SK-N-SH treated with all-trans-retinoic acid at 6 μM for 48 hours (cell line): ENCODE data around the gene ZNF660.

ENCODE experiments used
- ATAC-seq: fragments of 200-7000 bp; cut with Tn5 transposase; 3 replicates; pipeline ENCODE4 v1.9.1; 2020; ENCODE audit warnings: mild to moderate bottlenecking, moderate library complexity
- ARNTL ChIP-seq: fragments of 450-650 bp; formaldehyde crosslinking; IDR thresholded peaks from 2 replicates; pipeline ENCODE4 v1.5.0; 2020; ENCODE audit warnings: low read depth, mild to moderate bottlenecking, moderate library complexity, borderline replicate concordance
- BACH2 ChIP-seq: fragments of 250-450 bp; sonication (Bioruptor Pico); IDR thresholded peaks from 2 replicates; pipeline ENCODE4 v1.9.0; 2021; ENCODE audit warnings: mild to moderate bottlenecking, borderline replicate concordance
- CREB5 ChIP-seq: fragments of 250-450 bp; sonication (Bioruptor Pico); IDR thresholded peaks from 2 replicates; pipeline ENCODE4 v1.5.1; 2020; ENCODE audit warnings: low read depth, mild to moderate bottlenecking, moderate library complexity
- ESRRG ChIP-seq: fragments of 250-450 bp; sonication (Bioruptor Pico); IDR thresholded peaks from 2 replicates; pipeline ENCODE4 v1.6.1; 2021; ENCODE audit warnings: mild to moderate bottlenecking
- GLIS3 ChIP-seq: fragments of 250-450 bp; sonication (Bioruptor Pico); IDR thresholded peaks from 2 replicates; pipeline ENCODE4 v1.5.0; 2020; ENCODE audit warnings: mild to moderate bottlenecking, moderate library complexity
- ISL1 ChIP-seq: fragments of 250-450 bp; sonication (Bioruptor Pico); IDR thresholded peaks from 2 replicates; pipeline ENCODE4 v2.1.2; 2022; ENCODE audit warnings: mild to moderate bottlenecking, moderate library complexity
- OSR1 ChIP-seq: fragments of 250-450 bp; sonication (Bioruptor Pico); IDR thresholded peaks from 2 replicates; pipeline ENCODE4 v1.8.0; 2022; ENCODE audit warnings: moderate library complexity, mild to moderate bottlenecking, inconsistent platforms
- POU6F1 ChIP-seq: fragments of 250-450 bp; sonication (Bioruptor Pico); IDR thresholded peaks from 2 replicates; pipeline ENCODE4 v1.8.0; 2021; ENCODE audit warnings: low read depth, mild to moderate bottlenecking, moderate library complexity, borderline replicate concordance
- PPARA ChIP-seq: fragments of 250-450 bp; sonication (Bioruptor Pico); IDR thresholded peaks from 2 replicates; pipeline ENCODE4 v1.5.0; 2020; ENCODE audit warnings: mild to moderate bottlenecking, borderline replicate concordance
- RARB ChIP-seq: fragments of 250-450 bp; sonication (Bioruptor Pico); IDR thresholded peaks from 2 replicates; pipeline ENCODE4 v1.8.0; 2021; ENCODE audit warnings: mild to moderate bottlenecking, moderate library complexity
- SNAI2 ChIP-seq: fragments of 250-450 bp; sonication (Bioruptor Pico); IDR thresholded peaks from 2 replicates; pipeline ENCODE4 v1.5.0; 2020; ENCODE audit warnings: mild to moderate bottlenecking, moderate library complexity
- TCF4 ChIP-seq: fragments of 250-450 bp; sonication (Bioruptor Pico); IDR thresholded peaks from 2 replicates; pipeline ENCODE4 v1.8.0; 2021; ENCODE audit warnings: mild to moderate bottlenecking, moderate library complexity, borderline replicate concordance
- TOX ChIP-seq: fragments of 250-450 bp; sonication (Bioruptor Pico); IDR thresholded peaks from 2 replicates; pipeline ENCODE4 v1.8.0; 2021; ENCODE audit warnings: mild to moderate bottlenecking, moderate library complexity, borderline replicate concordance
- TSHZ2 ChIP-seq: fragments of 250-450 bp; sonication (Bioruptor Pico); IDR thresholded peaks from 2 replicates; pipeline ENCODE4 v1.5.0; 2020; ENCODE audit warnings: mild to moderate bottlenecking, moderate library complexity
- ZC3H10 ChIP-seq: fragments of 250-450 bp; sonication (Bioruptor Pico); IDR thresholded peaks from 2 replicates; pipeline ENCODE4 v1.5.1; 2021; ENCODE audit warnings: mild to moderate bottlenecking, moderate library complexity
- ZFP3 ChIP-seq: fragments of 250-450 bp; sonication (Bioruptor Pico); IDR thresholded peaks from 2 replicates; pipeline ENCODE4 v1.5.0; 2020; ENCODE audit warnings: mild to moderate bottlenecking, moderate library complexity
- ZNF565 ChIP-seq: fragments of 450-650 bp; formaldehyde crosslinking; conservative IDR thresholded peaks from 2 replicates; pipeline ENCODE4 v1.5.0; 2020; ENCODE audit warnings: low read depth, mild to moderate bottlenecking, moderate library complexity
- ZNF70 ChIP-seq: fragments of 450-650 bp; formaldehyde crosslinking; IDR thresholded peaks from 2 replicates; pipeline ENCODE4 v1.5.0; 2020; ENCODE audit warnings: mild to moderate bottlenecking, moderate library complexity
- ZNF8 ChIP-seq: fragments of 450-650 bp; formaldehyde crosslinking; IDR thresholded peaks from 2 replicates; pipeline ENCODE4 v1.5.0; 2020; ENCODE audit warnings: mild to moderate bottlenecking, moderate library complexity
- TF ChIP-seq, protein P1 (sequence below): fragments of 250-450 bp; sonication (Bioruptor Pico); IDR thresholded peaks from 2 replicates; pipeline ENCODE4 v1.8.0; 2020; ENCODE audit warnings: mild to moderate bottlenecking, moderate library complexity, borderline replicate concordance
- TF ChIP-seq, protein P2 (sequence below): fragments of 250-450 bp; sonication (Bioruptor Pico); IDR thresholded peaks from 2 replicates; pipeline ENCODE4 v1.5.1; 2021; ENCODE audit warnings: mild to moderate bottlenecking, moderate library complexity

The ZNF660 gene

DNA sequence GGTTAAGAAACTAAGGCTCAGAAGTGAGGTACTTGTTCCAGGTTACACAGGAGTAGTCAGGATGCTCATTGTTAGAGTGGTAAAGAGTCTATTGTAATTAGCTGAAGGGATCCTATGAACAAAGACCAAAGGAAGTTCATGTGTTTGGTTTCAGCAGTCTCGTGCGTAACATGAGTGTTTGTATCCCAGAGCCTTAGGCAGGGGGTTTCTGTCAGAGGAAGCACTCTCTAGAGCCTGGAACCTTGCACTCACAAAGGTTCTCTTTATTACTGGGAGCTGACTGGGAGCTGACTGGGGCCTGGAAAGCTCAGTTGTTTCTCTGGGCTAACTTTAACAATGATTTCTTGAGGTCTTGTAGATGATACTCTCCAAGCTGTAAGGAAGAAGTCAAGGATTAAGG is 44.0 kb downstream of the ZNF660 start:
- TF ChIP-seq GLIS3 (CRISPR knock-in tag), result no peak
- no peak for ATAC-seq

DNA sequence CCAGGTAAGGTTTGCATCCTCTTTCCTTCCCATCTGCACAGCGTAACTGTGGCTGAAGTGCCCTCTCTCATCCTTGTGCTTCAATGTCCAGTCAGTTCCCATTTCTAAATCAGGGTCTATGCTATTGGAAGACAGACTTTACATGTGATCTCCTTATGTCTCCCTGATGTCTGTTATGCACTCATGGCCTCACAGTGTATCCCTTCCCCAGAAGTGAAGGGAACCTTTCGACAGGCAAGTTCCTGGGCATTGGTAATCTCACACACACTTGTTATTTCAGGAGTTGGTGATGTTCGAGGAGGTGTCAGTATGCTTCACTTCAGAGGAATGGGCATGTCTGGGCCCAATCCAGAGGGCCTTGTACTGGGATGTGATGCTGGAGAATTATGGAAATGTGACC is 47.4 kb downstream of the ZNF660 start:
- no peak for ATAC-seq
- TF ChIP-seq, protein P1, sequence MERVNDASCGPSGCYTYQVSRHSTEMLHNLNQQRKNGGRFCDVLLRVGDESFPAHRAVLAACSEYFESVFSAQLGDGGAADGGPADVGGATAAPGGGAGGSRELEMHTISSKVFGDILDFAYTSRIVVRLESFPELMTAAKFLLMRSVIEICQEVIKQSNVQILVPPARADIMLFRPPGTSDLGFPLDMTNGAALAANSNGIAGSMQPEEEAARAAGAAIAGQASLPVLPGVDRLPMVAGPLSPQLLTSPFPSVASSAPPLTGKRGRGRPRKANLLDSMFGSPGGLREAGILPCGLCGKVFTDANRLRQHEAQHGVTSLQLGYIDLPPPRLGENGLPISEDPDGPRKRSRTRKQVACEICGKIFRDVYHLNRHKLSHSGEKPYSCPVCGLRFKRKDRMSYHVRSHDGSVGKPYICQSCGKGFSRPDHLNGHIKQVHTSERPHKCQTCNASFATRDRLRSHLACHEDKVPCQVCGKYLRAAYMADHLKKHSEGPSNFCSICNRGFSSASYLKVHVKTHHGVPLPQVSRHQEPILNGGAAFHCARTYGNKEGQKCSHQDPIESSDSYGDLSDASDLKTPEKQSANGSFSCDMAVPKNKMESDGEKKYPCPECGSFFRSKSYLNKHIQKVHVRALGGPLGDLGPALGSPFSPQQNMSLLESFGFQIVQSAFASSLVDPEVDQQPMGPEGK (CRISPR knock-in tag), result no peak
- TF ChIP-seq CREB5 (CRISPR knock-in tag), result no peak
- TF ChIP-seq RARB, result no peak
- no peak for TF ChIP-seq TOX
- TF ChIP-seq ARNTL (CRISPR knock-in tag), result no peak
- no peak for TF ChIP-seq TSHZ2 (CRISPR knock-in tag)
- no peak for TF ChIP-seq POU6F1 (CRISPR knock-in tag)
- no peak for TF ChIP-seq TCF4 (CRISPR knock-in tag)
- no peak for TF ChIP-seq OSR1 (CRISPR knock-in tag)
- TF ChIP-seq ESRRG (CRISPR knock-in tag), result no peak
- no peak for TF ChIP-seq ISL1 (CRISPR knock-in tag)
- TF ChIP-seq ZNF8 (CRISPR knock-in tag), result no peak
- TF ChIP-seq BACH2 (CRISPR knock-in tag), result no peak
- TF ChIP-seq GLIS3 (CRISPR knock-in tag), result no peak
- TF ChIP-seq, protein P2, sequence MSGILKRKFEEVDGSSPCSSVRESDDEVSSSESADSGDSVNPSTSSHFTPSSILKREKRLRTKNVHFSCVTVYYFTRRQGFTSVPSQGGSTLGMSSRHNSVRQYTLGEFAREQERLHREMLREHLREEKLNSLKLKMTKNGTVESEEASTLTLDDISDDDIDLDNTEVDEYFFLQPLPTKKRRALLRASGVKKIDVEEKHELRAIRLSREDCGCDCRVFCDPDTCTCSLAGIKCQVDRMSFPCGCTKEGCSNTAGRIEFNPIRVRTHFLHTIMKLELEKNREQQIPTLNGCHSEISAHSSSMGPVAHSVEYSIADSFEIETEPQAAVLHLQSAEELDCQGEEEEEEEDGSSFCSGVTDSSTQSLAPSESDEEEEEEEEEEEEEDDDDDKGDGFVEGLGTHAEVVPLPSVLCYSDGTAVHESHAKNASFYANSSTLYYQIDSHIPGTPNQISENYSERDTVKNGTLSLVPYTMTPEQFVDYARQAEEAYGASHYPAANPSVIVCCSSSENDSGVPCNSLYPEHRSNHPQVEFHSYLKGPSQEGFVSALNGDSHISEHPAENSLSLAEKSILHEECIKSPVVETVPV (CRISPR knock-in tag), result no peak
- TF ChIP-seq ZC3H10 (CRISPR knock-in tag), result no peak

DNA sequence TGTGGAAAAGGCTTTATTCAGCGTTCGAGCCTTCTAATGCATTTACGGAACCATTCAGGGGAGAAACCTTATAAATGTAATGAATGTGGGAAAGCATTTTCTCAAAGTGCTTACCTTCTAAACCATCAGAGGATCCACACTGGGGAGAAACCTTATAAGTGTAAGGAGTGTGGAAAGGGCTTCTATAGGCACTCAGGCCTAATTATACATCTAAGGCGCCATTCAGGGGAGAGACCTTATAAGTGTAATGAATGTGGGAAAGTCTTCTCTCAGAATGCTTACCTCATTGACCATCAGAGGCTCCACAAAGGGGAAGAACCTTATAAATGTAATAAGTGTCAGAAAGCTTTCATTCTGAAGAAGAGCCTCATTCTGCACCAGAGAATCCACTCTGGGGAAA is 57.6 kb downstream of the ZNF660 start:
- no peak for ATAC-seq
- TF ChIP-seq ISL1 (CRISPR knock-in tag), result no peak

DNA sequence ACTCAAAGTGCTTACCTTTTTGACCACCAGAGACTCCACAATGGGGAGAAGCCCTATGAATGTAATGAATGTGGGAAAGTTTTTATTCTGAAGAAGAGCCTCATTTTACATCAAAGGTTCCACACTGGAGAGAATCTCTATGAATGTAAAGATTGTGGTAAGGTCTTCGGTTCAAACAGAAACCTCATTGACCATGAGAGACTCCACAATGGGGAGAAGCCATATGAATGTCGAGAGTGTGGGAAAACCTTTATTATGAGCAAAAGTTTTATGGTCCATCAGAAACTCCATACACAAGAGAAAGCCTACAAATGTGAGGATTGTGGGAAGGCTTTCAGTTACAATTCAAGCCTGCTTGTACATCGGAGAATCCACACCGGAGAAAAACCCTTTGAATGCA is 58.3 kb downstream of the ZNF660 start:
- ATAC-seq, result no peak
- TF ChIP-seq RARB, result no peak
- TF ChIP-seq SNAI2 (CRISPR knock-in tag), result no peak
- TF ChIP-seq ISL1 (CRISPR knock-in tag), result no peak
- TF ChIP-seq ZC3H10 (CRISPR knock-in tag), result no peak
- no peak for TF ChIP-seq OSR1 (CRISPR knock-in tag)
- no peak for TF ChIP-seq CREB5 (CRISPR knock-in tag)
- no peak for TF ChIP-seq ESRRG (CRISPR knock-in tag)
- TF ChIP-seq PPARA (CRISPR knock-in tag), result no peak
- no peak for TF ChIP-seq ZNF8 (CRISPR knock-in tag)
- no peak for TF ChIP-seq ZFP3 (CRISPR knock-in tag)
- TF ChIP-seq TCF4 (CRISPR knock-in tag), result no peak
- TF ChIP-seq ZNF70 (CRISPR knock-in tag), result no peak
- TF ChIP-seq TOX, result no peak
- TF ChIP-seq POU6F1 (CRISPR knock-in tag), result no peak
- no peak for TF ChIP-seq BACH2 (CRISPR knock-in tag)
- TF ChIP-seq ZNF565 (CRISPR knock-in tag), result no peak
